ENCODE results near the gene ARHGAP32.
"Not testable (repeated sequence)": the region's sequence is repeated elsewhere in the genome, so short reads cannot be mapped to it uniquely, and the experiment has no call there.

The ARHGAP32 gene

DNA sequence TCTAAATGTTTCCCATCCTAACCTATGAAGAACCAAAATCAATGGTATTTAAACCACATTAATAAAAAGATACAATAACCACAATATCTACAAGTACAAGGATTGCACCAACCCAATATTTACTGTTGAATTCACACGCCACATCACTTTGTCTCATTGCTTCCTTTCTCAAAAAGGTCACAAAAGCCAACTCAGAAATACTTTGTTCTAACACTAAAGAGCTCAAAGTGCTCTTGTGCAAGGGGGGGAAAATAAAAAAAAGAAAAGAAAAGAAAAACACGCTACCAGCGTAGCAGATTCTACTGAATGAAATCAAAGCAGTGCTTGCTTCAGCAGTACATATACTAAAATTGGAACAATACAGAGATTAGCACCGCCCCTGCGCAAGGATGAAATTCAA lies 10.5 kb upstream of the ARHGAP32 start:
- DNase-seq (ENCODE audit: low read depth in 2 of 2) = no peak

GRCh38 chr11:129195682-129196081 lies 3.6 kb upstream of the ARHGAP32 start:
- DNase-seq (ENCODE audit: low read depth in 2 of 2) = no peak

- DNase-seq (ENCODE audit: low read depth in 2 of 2) = no peak
Observed at GRCh38 chr11:129191649-129192048, 476 bp downstream of the ARHGAP32 start.

DNA sequence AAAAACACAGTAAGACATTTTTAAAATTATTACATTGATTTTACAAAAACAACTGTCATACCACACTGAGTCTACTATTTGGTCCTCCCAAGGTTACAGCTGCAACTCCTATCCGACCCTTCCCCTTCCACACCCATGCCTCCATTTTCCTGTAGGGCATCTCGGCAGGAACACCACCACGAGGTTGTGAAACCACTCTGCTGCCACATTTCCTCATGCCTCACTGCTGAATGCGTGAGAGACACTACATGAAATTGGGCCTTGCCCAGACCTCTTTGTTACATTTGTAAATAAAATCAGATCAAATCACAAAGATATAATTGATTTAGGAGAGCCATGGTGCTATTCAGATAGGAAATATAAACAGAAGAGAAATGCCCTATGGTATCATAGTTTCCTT lies 2.0 kb downstream of the ARHGAP32 start:
- no peak for DNase-seq (ENCODE audit: low read depth in 2 of 2)

- no peak for DNase-seq (ENCODE audit: low read depth in 2 of 2)
Observed at GRCh38 chr11:129189646-129190045, 2.5 kb downstream of the ARHGAP32 start.

- not testable (repeated sequence) for DNase-seq (ENCODE audit: low read depth in 2 of 2)
Observed at GRCh38 chr11:129185082-129185481, 7.0 kb downstream of the ARHGAP32 start.

DNA sequence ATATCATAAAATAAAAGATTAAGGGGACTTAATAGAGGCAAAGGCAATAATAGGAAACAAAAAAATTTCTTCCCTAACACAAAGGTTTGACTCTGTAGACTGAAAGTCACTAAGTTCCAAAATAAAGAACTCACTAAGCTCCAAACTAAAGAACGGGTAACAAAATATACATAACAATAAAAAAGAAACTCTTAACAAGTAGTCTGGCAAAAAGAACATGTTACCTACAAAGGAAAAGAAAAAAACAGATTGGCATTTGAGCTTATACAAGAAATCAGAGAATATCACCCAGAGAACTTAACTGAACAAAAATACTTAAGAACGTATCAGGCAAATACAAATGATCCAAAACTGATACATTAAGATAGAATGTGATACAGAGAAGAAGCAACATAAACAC lies 7.5 kb downstream of the ARHGAP32 start:
- DNase-seq (ENCODE audit: low read depth in 2 of 2) = no peak

GRCh38 chr11:129167315-129167714 lies 24.8 kb downstream of the ARHGAP32 start:
- no peak for DNase-seq (ENCODE audit: low read depth in 2 of 2)

GRCh38 chr11:129163714-129164164 lies 28.4 kb downstream of the ARHGAP32 start:
- DNase-seq (ENCODE audit: low read depth in 2 of 2) = no peak

GRCh38 chr11:129157080-129157479 lies 35.0 kb downstream of the ARHGAP32 start:
- not testable (repeated sequence) for DNase-seq (ENCODE audit: low read depth in 2 of 2)

- no peak for DNase-seq (ENCODE audit: low read depth in 2 of 2)
Observed at GRCh38 chr11:129155745-129156144, 36.4 kb downstream of the ARHGAP32 start.

DNA sequence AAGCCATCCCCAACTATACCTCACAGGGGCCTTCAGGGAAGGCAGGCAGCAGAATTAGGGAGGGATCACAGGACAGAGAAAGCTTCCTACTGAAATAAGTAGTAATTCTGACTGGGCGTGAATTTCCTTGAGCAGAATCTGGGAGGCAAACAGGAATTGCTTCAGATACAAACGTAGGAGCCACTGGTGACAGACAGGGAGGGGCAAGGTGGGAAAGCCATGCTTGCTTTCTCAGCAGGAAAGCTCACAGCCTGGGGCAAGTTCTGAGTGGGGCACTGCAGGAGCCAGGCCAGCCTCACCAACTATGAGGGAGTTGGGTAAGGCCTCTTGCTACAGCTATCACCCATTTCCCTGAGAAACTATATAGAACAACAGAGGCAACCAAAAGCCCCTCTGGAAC lies 43.6 kb downstream of the ARHGAP32 start:
- DNase-seq (ENCODE audit: low read depth in 2 of 2) = no peak

- no peak for DNase-seq (ENCODE audit: low read depth in 2 of 2)
Observed at GRCh38 chr11:129146191-129146590, 45.9 kb downstream of the ARHGAP32 start.

- no peak for DNase-seq (ENCODE audit: low read depth in 2 of 2)
Observed at GRCh38 chr11:129145276-129145675, 46.8 kb downstream of the ARHGAP32 start.

DNA sequence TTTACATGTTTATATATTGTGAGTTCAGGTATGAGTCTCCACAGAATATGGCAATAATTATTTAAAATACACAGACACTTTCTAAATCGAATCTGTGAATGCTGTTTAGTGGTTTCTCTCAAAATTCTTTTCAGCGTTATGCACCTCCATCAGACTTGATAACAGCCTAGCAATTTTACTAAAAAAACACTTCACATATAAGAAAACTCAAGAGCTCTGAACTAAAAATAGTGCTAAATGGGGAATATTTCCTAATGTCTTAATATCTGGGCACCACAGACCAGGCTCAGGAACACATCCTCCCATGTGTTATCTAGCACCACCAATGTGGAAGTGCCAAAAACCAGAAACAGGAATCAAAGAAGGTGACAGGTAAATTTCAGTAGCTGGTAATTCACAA lies 47.9 kb downstream of the ARHGAP32 start:
- no peak for DNase-seq (ENCODE audit: low read depth in 2 of 2)

GRCh38 chr11:129143335-129143734 lies 48.8 kb downstream of the ARHGAP32 start:
- no peak for DNase-seq (ENCODE audit: low read depth in 2 of 2)

- DNase-seq (ENCODE audit: low read depth in 2 of 2) = no peak
Observed at GRCh38 chr11:129141748-129142523, 50.2 kb downstream of the ARHGAP32 start.

GRCh38 chr11:129131316-129131715 lies 60.8 kb downstream of the ARHGAP32 start:
- no peak for DNase-seq (ENCODE audit: low read depth in 2 of 2)

DNA sequence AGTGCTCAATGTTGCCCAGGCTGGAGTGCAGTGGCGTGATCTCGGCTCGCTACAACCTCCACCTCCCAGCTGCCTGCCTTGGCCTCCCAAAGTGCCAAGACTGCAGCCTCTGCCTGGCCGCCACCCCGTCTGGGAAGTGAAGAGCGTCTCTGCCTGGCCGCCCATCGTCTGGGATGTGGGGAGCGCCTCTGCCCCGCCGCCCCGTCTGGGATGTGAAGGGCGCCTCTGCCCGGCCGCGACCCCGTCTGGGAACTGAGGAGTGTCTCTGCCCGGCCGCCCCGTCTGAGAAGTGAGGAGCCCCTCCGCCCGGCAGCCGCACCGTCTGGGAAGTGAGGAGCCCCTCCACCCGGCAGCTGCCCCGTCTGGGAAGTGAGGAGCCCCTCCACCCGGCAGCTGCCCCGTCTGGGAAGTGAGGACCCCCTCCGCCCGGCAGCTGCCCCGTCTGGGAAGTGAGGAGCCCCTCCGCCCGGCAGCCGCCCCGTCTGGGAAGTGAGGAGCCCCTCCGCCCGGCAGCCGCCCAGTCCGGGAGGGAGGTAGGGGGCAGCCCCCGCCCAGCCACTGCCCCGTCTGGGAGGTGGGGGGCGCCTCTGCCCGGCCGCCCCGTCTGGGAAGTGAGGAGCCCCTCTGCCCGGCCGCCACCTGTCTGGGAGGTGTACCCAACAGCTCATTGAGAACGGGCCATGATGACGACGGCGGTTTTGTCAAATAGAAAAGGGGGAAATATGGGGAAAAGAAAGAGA lies 63.1 kb downstream of the ARHGAP32 start:
- DNase-seq (ENCODE audit: low read depth in 2 of 2) = not testable (repeated sequence)

DNA sequence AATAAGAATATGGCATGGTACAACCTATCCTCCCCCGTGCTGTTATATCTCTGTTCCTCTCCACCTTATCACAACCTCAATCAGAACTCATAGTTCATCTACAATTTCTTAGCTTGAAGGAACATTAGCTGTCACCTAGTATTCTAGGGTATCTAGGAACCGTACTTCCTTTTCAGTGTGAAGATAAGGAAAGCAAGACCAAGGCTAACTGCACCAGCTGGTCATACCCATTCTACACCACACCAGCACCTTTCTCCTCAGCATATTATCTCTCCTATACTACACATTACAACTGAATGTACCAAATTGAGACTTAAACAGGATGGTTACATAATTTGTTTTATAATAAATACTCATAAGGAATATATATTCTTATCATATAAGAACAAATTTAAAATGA lies 73.1 kb downstream of the ARHGAP32 start:
- DNase-seq (ENCODE audit: low read depth in 2 of 2) = no peak

GRCh38 chr11:129117595-129118350 lies 74.4 kb downstream of the ARHGAP32 start:
- no peak for DNase-seq (ENCODE audit: low read depth in 2 of 2)
